Stimulated activated CD8-positive, alpha-beta memory T cell treated with anti-CD3 and anti-CD28 coated beads, Interleukin-15, amount 100 ng/mL, for 4 hours (primary cell): ENCODE measurements around the gene AGAP1.
"Not testable (repeated sequence)": the region's sequence is repeated elsewhere in the genome, so short reads cannot be mapped to it uniquely, and the experiment has no call there.

Experiments used
- DNase-seq, 2 donors: peaks; one replicate each; pipeline ENCODE4 v3.0.0-alpha.2; 2020; ENCODE audit warnings: low read depth in 2 of 2

AGAP1 gene

GRCh38 chr2:236063994-236064393 lies 570.2 kb downstream of the AGAP1 start:
- DNase-seq, result no peak

- no peak for DNase-seq
Measured at GRCh38 chr2:236065314-236066160, 571.7 kb downstream of the AGAP1 start.

DNA sequence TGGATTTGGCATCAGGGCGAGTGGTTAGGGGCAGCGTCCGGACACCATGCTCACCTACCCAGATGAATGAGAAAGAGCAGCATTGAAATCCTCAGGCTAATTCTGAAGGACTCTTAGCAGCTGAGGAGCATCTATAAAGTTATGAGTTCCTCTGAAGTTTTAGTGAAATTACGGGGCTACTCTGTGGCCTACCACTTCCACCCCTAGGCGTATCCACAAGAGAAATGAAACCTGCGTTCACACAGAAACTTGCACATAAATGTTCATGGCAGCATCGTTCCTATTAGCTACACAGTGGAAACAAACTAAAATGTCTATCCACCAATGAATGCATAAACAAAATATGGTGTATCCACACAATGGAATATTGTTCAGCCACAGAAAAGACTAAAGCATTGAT lies 576.4 kb downstream of the AGAP1 start:
- DNase-seq, result no peak

- DNase-seq, result no peak
Measured at GRCh38 chr2:236073246-236073645, 579.4 kb downstream of the AGAP1 start.

DNA sequence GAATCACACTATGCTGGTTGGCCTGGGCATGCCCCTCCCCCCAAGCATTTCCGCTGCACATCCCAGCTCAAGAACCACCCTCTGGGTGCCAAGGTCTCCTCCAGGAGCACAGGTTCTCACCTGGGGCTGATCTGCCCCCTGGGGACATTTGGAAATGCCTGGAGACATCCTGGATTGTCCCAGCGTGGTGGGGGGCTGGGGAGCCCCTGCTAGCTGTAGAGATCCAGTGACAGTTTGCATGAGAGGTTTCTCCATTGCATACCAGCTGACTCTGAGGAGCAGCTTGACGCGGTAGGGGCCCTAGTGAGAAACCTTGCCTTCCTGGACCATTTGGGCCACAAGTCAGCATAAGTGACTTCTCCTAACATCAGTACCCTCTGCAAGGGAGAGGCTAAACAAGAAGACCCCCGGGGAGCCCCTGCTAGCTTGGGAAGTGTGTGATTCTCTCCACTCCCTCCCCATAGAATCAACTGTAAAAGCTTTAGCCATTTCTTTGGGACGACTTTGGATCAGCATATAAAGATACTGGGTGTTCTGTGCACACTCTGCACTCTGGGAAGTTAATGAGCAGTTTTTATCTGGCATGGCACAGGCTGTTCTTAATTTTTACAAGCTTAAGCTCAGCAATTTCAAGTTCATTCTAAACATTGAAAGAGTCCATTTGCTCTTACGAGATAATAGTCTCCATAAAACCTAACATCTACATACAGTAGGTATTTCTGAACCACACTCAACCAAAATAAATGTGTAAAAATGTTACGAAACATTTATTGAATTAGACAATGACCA lies 580.2 kb downstream of the AGAP1 start:
- DNase-seq, result no peak

DNA sequence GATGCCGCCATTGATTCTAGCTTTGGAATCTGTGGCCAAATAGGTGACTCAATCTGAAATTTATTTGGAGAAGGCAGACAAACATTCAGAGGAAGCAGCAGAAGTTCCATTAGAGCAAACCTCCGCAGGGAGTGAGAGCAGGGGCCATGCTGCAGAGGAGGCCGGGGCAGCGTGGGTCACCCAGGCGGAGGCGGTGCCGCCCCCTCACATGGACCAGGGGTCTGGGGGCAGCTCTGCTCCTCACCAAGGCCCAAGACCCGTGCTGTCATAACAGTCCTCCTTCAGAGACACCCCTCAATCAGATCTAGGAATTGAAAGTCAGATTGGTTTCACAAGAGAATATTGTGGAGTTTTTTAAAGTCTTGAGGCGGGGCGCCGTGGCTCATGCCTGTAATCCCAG lies 582.0 kb downstream of the AGAP1 start:
- no peak for DNase-seq

DNA sequence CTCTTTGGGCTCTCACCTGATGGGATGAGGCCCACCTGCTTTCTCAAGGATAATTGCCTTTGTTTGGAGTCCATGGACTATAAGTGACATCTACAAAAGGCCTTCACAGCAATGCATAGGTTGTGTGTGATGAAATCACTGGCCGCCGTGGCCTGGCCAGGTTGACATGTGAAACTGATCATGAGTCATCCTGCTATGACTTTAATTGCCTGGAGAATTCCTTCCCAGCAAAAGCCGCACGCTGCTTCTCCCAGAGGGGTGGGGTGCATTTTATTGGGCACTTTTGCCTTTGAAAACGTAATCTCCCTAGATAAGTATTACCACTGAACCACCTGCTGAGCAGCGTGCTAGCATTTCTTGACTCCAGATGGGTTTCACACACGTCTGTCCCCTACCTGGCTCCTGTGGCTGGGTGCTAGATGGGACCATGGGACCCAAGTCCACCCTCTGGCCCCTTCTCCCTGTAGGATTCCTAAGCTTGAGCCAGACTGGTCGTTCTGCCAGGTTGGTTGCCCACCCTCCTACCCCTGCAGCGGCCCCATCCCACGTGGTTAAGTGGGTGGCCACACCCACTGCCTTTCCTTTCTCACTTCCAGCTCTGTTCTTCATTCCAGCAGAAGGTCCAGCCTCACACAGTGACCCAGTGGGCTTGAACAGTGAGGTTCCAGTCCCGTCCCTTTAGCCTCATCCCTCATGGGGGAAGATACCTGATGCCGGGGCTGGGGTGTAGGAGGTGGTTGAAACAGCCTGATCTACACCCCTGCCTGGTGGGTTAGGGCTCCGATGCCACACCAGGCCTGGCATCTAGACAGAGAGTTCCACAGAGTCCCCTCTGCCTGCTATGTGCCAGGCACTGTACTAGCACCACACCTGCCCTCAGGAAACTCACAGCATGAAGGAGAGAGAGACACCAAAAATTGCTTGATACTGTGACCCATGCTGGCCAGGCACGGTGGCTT lies 584.7 kb downstream of the AGAP1 start:
- no peak for DNase-seq

- DNase-seq, result no peak
Measured at GRCh38 chr2:236080412-236080811, 586.6 kb downstream of the AGAP1 start.

- DNase-seq, result no peak
Measured at GRCh38 chr2:236081171-236081570, 587.3 kb downstream of the AGAP1 start.

DNA sequence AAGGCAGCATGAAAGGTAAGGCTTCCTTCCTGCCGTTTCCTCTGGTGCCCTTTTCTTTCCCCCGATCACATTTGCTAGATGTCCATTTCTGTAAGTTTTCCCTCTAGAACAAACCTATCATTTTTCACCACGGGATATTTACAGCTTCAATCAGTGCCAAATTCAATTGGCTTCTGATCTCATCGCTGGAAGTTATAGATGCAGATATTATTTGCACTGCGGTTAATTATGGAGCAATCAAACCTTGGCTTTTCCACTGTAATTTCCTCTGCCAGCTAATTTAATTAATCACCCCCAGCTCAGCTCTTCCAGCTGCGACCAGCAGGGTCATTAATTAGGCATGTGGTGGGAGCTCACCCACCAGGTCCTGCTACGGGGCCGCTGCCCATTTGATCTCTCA lies 588.2 kb downstream of the AGAP1 start:
- no peak for DNase-seq

DNA sequence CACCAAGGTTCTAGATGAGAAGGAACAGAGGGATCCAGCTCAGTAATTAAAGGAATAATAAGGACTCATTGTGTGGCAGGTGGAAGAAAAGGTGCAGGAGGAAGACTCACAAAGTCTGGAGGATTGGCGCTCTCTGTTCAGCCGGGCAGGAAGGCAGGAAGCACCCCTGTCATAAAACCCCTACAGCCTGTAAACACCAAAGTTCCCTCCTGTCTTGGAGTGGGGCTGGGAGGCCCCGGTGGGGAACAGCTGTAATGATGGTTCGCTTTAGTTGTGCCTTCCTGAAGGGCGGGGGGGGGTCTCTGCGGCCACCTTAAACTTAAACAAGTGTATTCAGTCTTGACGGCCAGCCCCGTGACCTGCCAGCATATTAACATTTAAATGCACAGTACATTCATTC lies 590.1 kb downstream of the AGAP1 start:
- no peak for DNase-seq

- DNase-seq, result no peak
Measured at GRCh38 chr2:236085211-236085610, 591.4 kb downstream of the AGAP1 start.

DNA sequence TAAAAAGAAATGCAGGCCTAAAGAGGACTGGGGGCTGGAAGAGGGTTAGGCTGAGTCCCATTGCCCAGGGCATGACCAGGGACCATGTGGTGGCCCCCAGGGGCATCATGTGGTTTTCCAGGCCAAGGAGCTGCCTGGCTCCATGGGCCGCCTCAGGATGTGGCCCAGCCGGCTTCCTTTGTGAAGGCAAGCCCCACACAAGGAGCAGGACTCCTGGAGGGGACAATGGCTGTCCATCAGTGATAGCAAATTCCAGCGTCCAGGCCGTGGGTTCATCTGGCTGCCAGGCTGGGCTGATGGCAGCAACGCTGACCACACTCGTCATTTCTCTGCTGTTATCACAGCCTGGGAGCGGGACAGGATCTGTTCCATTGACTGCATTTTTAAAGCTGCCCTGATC lies 591.8 kb downstream of the AGAP1 start:
- DNase-seq, result no peak

DNA sequence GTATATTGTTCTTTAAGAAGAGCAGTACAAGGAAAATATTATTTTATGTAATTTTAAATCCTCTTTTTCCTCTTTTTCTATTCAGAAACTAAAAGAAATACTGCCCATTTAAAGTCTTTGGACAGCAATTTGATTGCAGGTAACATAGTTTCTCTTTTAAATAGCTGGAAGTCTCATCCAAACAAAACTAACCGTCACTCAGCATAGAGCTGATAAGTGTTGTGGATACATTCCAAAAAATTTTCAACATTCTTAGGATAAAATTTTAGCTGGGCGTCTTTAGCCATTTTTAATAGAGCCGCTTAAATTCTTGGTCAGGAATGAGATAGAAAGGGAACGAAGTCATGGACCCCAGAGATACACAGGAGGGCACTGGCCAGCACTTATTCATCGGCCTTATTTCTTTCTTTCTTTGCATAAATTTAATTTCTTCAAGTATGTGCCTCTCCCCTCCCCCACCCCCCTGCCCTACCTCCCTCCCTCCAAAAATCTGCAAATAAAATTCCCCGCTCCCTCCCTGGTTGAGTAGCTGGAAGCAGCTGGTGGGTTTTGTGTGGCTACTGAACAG lies 592.6 kb downstream of the AGAP1 start:
- DNase-seq, result no peak

DNA sequence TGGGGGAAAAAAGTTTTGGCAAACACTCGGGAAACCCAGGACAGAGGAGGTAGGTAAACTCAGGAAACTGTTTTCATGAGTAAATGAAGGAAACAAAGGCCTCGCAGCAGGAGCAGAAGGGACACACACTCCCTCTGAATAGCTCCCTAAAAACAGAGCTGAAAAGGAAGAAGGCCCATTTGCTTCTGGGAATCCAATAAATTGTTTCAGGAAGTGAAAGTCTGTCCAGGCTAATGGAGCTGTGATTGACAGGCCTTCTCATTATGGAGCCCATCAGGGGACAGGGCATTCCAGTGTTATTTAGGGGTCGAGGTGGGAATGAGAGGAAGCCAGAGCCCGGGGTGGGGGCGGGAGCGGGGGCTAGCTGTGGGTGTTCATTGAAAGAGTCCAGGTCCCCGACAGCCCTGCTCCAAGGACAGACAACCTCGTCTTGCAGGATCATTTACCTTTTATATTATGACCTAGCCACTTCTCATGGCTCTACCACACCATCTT lies 593.2 kb downstream of the AGAP1 start:
- DNase-seq, result no peak

DNA sequence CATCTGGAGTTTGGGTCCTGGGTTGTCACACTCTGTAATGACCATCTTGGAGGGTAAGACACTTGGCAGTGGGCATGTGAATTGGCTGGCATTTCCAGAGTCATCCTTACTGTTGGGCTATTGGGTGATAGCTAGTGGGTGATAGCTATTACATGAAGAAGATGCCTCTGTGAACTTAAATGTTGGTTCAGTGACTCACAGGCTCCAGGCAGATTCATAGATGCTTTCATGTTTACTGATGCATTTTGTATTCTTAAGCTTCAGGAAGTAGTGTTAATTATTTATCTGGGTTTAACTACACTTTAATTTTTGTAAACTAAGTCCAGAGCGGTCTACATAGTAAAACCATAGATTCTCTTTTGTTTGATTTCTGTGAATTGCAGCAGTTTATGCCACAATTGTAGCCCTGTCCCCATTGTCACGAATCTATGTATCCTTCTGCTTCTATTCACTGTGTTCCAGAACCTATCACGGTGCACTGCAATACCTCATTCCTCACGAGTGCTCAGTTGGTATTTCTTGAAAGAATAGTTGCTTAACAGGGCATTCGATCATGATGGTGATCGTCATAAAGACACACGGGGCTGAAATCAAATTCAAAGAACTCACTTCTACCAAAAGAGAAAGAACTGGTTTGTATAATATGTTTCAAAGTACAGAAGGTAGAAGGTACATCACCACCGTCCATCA lies 594.7 kb downstream of the AGAP1 start:
- no peak for DNase-seq

DNA sequence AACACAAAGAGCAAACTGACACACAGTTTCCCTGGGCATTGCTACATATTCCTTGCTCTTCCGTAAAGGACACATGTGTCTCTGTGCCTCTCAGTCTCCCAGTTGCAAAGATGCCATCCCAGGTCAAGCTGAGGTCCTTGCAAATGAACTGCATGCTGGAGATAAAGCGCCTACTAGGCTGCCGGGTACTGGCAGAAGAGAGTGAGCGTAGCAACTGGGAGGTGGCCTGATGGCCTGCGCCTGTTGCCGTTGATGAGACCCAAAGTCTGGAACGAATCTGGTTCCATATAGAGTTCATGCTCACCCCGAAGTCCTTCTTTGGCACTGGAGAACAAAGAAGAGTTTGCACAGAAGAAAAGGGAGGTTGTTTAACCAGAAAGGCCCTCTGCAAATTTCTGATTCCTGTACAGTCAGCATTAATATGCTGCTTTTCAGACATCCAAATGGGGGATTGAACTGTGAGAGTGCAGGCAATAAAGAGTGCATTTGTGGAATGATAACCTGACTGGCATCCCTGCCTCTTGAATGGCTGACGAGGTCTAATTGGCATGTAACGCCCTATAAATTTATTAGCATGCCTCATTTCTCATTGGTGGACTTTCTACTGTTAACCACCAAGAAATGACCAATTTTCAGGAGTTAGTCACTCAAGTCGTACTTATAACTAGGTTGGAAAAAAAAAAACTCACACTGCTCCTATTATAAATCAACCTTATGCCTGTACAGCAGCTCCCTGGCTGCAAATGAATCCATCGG lies 595.6 kb downstream of the AGAP1 start:
- no peak for DNase-seq

- no peak for DNase-seq
Measured at GRCh38 chr2:236090027-236090382, 596.2 kb downstream of the AGAP1 start.

DNA sequence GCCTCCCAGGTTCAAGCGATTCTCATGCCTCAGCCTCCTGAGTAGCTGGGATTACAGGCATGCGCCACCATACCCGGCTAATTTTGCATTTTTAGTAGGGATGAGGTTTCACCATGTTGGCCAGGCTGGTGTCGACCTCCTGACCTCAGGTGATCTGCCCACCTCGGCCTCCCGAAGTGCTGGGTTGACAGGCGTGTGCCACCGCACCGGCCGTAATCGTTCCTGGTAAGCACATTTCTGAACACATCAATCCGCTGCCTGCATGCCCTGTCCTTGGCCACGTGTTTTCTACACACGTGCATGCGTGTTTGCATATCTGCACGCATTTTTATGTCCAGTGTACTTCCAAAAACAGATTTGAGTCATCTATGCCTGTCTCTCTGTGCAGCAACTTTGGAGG lies 597.0 kb downstream of the AGAP1 start:
- not testable (repeated sequence) for DNase-seq

- DNase-seq, result no peak
Measured at GRCh38 chr2:236092714-236093113, 598.9 kb downstream of the AGAP1 start.
